Motor neuron (in vitro differentiated cells): Measurements from ENCODE around the gene PCSK1N. TPM values are rescaled to one million over a fixed set of nuclear protein-coding genes. Genes with fewer than 3 reads are reported as not detected.

Source experiments
- ATAC-seq, 8 experiments: fragments of 200-7000 bp; cut with Tn5 transposase; replicated peaks in 6 of 8; 2 replicates each; pipeline ENCODE4 v1.8.0; 2021; ENCODE audit warnings: mild to moderate bottlenecking in 8 of 8, moderate library complexity in 8 of 8
- H3K27ac ChIP-seq, 2 donors: fragments of 250-450 bp; sonication (Bioruptor Pico); 2 replicates each; pipeline ENCODE4 v1.9.0; 2021; ENCODE audit warnings: antibody characterized with exemption in 2 of 2, mild to moderate bottlenecking in 2 of 2, moderate library complexity in 1 of 2
- H3K4me1 ChIP-seq, 2 donors: fragments of 250-450 bp; sonication (Bioruptor Pico); replicated peaks in 1 of 2; 2 replicates each; pipeline ENCODE4 v1.6.1; 2021; ENCODE audit warnings: antibody characterized with exemption in 2 of 2, mild to moderate bottlenecking in 2 of 2, moderate library complexity in 1 of 2
- H3K4me3 ChIP-seq, 5 donors: fragments of 250-450 bp; sonication (Bioruptor Pico); 2 replicates each; pipeline ENCODE4 v1.9.0; 2021; ENCODE audit warnings: antibody characterized with exemption in 5 of 5, mild to moderate bottlenecking in 5 of 5, moderate library complexity in 4 of 5
- WGBS, 10 experiments: fragments of 450-650 bp; shearing (Covaris generic); methylation state at CpG; one replicate each; pipeline ENCODE4 v1.0.0; 2022; 5-methylcytosine and 5-hydroxymethylcytosine counted together
- in situ Hi-C, 9 experiments: fragments of 400-800 bp; cut with MboI; loops; one replicate each; pipeline ENCODE4 v1.15.0; 2021; ENCODE audit warnings: low sequenced_read_pairs in 9 of 9, low pct_unique_long_range_greater_than_20kb in 2 of 9; ENCODE audit not compliant: unreplicated experiment in 9 of 9
- total RNA-seq, 8 experiments: library from RNA; unstranded; fragments of 300-600 nt; gene quantifications; 2 replicates each; pipeline versions ENCODE4 v1.2.3 to v1.2.4, GENCODE V29; 2022

The PCSK1N gene
- total RNA-seq, 8 experiments from 2014 or later: 4.0 to 103 (median 33.2) TPM

GRCh38 chrX:48792219-48792618 is 43.2 kb downstream of the PCSK1N start:
- Histone ChIP-seq H3K27ac (no peak overlapping the region), H3K4me3 (no peak overlapping the region), H3K4me1 (no peaks in the 10 kb centered on the region)
- WGBS, 10 experiments: 50 to 85% (median 80%) methylated on average over 2 to 4 of the region's 7 CpGs; no CpG with 5 or more reads in 6 of the 10 experiments
- in situ Hi-C loops: no loop called here
- ATAC-seq: no peak

GRCh38 chrX:48791063-48791820 is 44.2 kb downstream of the PCSK1N start:
- no peak for ATAC-seq
- WGBS, 10 experiments: 60% methylated on average over 9 of the region's 11 CpGs; no CpG with 5 or more reads in 9 of the 10 experiments
- Histone ChIP-seq H3K4me1 (no peaks in the 10 kb centered on the region), H3K27ac (no peak overlapping the region), H3K4me3 (no peak overlapping the region)
- in situ Hi-C loops: no loop called here

GRCh38 chrX:48790477-48790876 is 44.9 kb downstream of the PCSK1N start:
- no peak for ATAC-seq
- Histone ChIP-seq H3K4me1 (no peaks in the 10 kb centered on the region), H3K27ac (no peak overlapping the region), H3K4me3 (no peak overlapping the region)
- 11 to 58% (median 52%) methylated on average over 2 to 5 of the region's 5 CpGs; no CpG with 5 or more reads in 4 of the 10 experiments for WGBS, 10 experiments
- in situ Hi-C loops: no loop called here

GRCh38 chrX:48789366-48790220 is 45.8 kb downstream of the PCSK1N start:
- no peaks in the 10 kb centered on the region for H3K4me1 ChIP-seq
- H3K4me3 ChIP-seq: no peak overlapping the region
- in situ Hi-C loops: no loop called here
- H3K27ac ChIP-seq: no peak overlapping the region
- no peak for ATAC-seq
- WGBS, 10 experiments: 0 to 100% (median 90%) methylated on average over 1 of the region's 7 CpGs; no CpG with 5 or more reads in 6 of the 10 experiments

GRCh38 chrX:48787505-48788443 is 47.6 kb downstream of the PCSK1N start:
- in situ Hi-C loops: no loop called here

GRCh38 chrX:48786825-48787504 is 48.4 kb downstream of the PCSK1N start:
- 0 to 100% (median 63%) methylated on average over 1 to 5 of the region's 6 CpGs; no CpG with 5 or more reads in 1 of the 10 experiments for whole genome bisulfite sequencing, 10 experiments
- ATAC-seq: no peak
- no peaks in the 10 kb centered on the region for H3K4me1 ChIP-seq
- in situ Hi-C loops: no loop called here
- H3K4me3 ChIP-seq: no peak overlapping the region
- no peak overlapping the region for H3K27ac ChIP-seq

More at GRCh38 chrX:48787505-48788443, 47.6 kb downstream of the PCSK1N start:
- H3K4me3 ChIP-seq: no peak overlapping the region
- H3K4me1 ChIP-seq: no peaks in the 10 kb centered on the region
- WGBS, 10 experiments: 42 to 82% (median 55%) methylated on average over 3 to 5 of the region's 17 CpGs; no CpG with 5 or more reads in 4 of the 10 experiments
- ATAC-seq: no peak
- no peak overlapping the region for H3K27ac ChIP-seq

GRCh38 chrX:48786341-48786800 is 49.0 kb downstream of the PCSK1N start, which contains the start of gene GATA1:
Gene GATA1, plus strand, starts transcription at chrX:48786590. Its CDS starts 4,520 bp downstream, at chrX:48791110.
- ATAC-seq: no peak
- Histone ChIP-seq H3K4me1 (no peaks in the 10 kb centered on the region), H3K27ac (no peak within 1 kb of the TSS), H3K4me3 (no peak within 1 kb of the TSS)
- WGBS, 10 experiments: no CpG with 5 or more reads among the region's 7 CpGs
- in situ Hi-C loops: no loop called here

GRCh38 chrX:48785540-48786214 is 49.7 kb downstream of the PCSK1N start:
- no peaks in the 10 kb centered on the region for H3K4me1 ChIP-seq
- ATAC-seq: no peak
- in situ Hi-C loops: no loop called here
- no peak overlapping the region for H3K27ac ChIP-seq
- WGBS, 10 experiments: 28 to 92% (median 47%) methylated on average over 1 to 14 of the region's 16 CpGs; no CpG with 5 or more reads in 2 of the 10 experiments
- H3K4me3 ChIP-seq: no peak overlapping the region

GRCh38 chrX:48785186-48785539 is 50.2 kb downstream of the PCSK1N start:
- Histone ChIP-seq H3K4me1 (no peaks in the 10 kb centered on the region), H3K27ac (no peak overlapping the region), H3K4me3 (no peak overlapping the region)
- in situ Hi-C loops: no loop called here
- 17% methylated on average over 1 of the region's 1 CpG; no CpG with 5 or more reads in 9 of the 10 experiments for WGBS, 10 experiments
- ATAC-seq: no peak

- no peak for ATAC-seq
- in situ Hi-C loops: no loop called here
- WGBS, 10 experiments: 20% methylated on average over 1 of the region's 3 CpGs; no CpG with 5 or more reads in 9 of the 10 experiments
- Histone ChIP-seq H3K4me3 (no peak overlapping the region), H3K27ac (no peak overlapping the region), H3K4me1 (no peaks in the 10 kb centered on the region)
These were observed 50.7 kb downstream of the PCSK1N start for GRCh38 chrX:48784726-48785125.

- H3K4me1 ChIP-seq: no peaks in the 10 kb centered on the region
- ATAC-seq: no peak
- no peak overlapping the region for H3K27ac ChIP-seq
- in situ Hi-C loops: no loop called here
- H3K4me3 ChIP-seq: no peak overlapping the region
- 80% methylated on average over 2 of the region's 13 CpGs; no CpG with 5 or more reads in 9 of the 10 experiments for WGBS, 10 experiments
These were observed 52.6 kb downstream of the PCSK1N start for GRCh38 chrX:48782795-48783194.
